GM12878 (cell line): Measurements from ENCODE around the gene ZNF775. TPM values are rescaled to one million over a fixed set of nuclear protein-coding genes. Genes with fewer than 3 reads are reported as not detected.

Experiments used
- ATF7 ChIP-seq: fragments of 450-650 bp; IDR thresholded peaks from 2 replicates; pipeline ENCODE4 v1.6.1; 2016; ENCODE audit warnings: low read depth, mild to moderate bottlenecking
- DPF2 ChIP-seq: fragments of 450-650 bp; IDR thresholded peaks from 2 replicates; pipeline ENCODE4 v1.6.1; 2017; ENCODE audit warnings: mild to moderate bottlenecking
- EED ChIP-seq: sonication (generic); IDR thresholded peaks from 2 replicates; pipeline ENCODE4 v1.6.1; 2016; ENCODE audit warnings: antibody characterized with exemption, low read depth
- IKZF1 ChIP-seq: fragments of 450-650 bp; conservative IDR thresholded peaks from 2 replicates; pipeline ENCODE4 v1.6.1; 2017; ENCODE audit warnings: antibody characterized with exemption, mild to moderate bottlenecking
- IKZF2 ChIP-seq, 2 experiments: fragments of 450-650 bp; IDR thresholded peaks; 2 replicates each; pipeline ENCODE4 v1.6.1; 2017; ENCODE audit warnings: mild to moderate bottlenecking in 2 of 2, moderate library complexity in 2 of 2
- IRF4 ChIP-seq: IDR thresholded peaks from 2 replicates; pipeline ENCODE4 v1.6.1; 2011; ENCODE audit warnings: low read depth, low read length
- MTA3 ChIP-seq: IDR thresholded peaks from 2 replicates; pipeline ENCODE4 v1.6.1; 2012; ENCODE audit warnings: low read length, inconsistent platforms, borderline replicate concordance
- MXI1 ChIP-seq: fragments of 150-350 bp; IDR thresholded peaks from 2 replicates; pipeline ENCODE4 v1.6.1; 2011; ENCODE audit warnings: low read depth, mild to moderate bottlenecking, inconsistent platforms, low read length, improper control_type of control experiment
- NFIC ChIP-seq: IDR thresholded peaks from 2 replicates; pipeline ENCODE4 v1.6.1; 2012; ENCODE audit warnings: low read depth, mild to moderate bottlenecking, inconsistent platforms, low read length, moderate library complexity
- NFYB ChIP-seq: IDR thresholded peaks from 2 replicates; pipeline ENCODE4 v1.6.1; 2011; ENCODE audit warnings: low read depth, mild to moderate bottlenecking, low read length, improper control_type of control experiment, moderate library complexity; ENCODE audit not compliant: insufficient read depth
- RAD21 ChIP-seq: IDR thresholded peaks from 2 replicates; pipeline ENCODE4 v1.6.1; 2011; ENCODE audit warnings: mild to moderate bottlenecking, low read depth, low read length, moderate library complexity; ENCODE audit not compliant: insufficient read depth
- TARDBP ChIP-seq: IDR thresholded peaks from 2 replicates; pipeline ENCODE4 v1.6.1; 2016; ENCODE audit warnings: borderline replicate concordance
- ZZZ3 ChIP-seq: IDR thresholded peaks from 2 replicates; pipeline ENCODE4 v1.6.1; 2011; ENCODE audit warnings: low read depth; ENCODE audit not compliant: control insufficient read depth, insufficient read length
- polyA plus RNA-seq, 11 experiments: library from polyadenylated mRNA; depleted of rRNA in 4 of 11; unstranded in 6 of 11; stranded (reverse) in 5 of 11; fragments of >200 nt; fragmentation: Nextera tagmentation in 4 of 11; fragmentation: Illumina TruSeq in 1 of 11; extraction: Ambion mirVana in 4 of 11; extraction: Trizol in 1 of 11; gene quantifications; 1 replicate in 1 of 11; 2 replicates in 10 of 11; pipeline versions ENCODE4 v1.2.1 to v1.2.3, GENCODE V29; 2011 to 2016; ENCODE audit warnings: inconsistent platforms in 2 of 11, missing spikeins in 2 of 11, low read depth in 1 of 11
- total RNA-seq, 4 experiments: library from RNA; depleted of rRNA in 3 of 4; stranded (reverse); fragments of >200 nt in 3 of 4; fragmentation: Illumina TruSeq in 1 of 4; extraction: Trizol in 1 of 4; gene quantifications; 2 replicates each; pipeline versions ENCODE4 v1.2.1 to v1.2.3, GENCODE V29; 2013 to 2021
- TF ChIP-seq, protein P1 (sequence below): IDR thresholded peaks from 2 replicates; pipeline ENCODE4 v1.6.1; 2012; ENCODE audit warnings: low read depth, low read length, improper control_type of control experiment
- TF ChIP-seq, protein P2 (sequence below): fragments of 450-650 bp; IDR thresholded peaks from 2 replicates; pipeline ENCODE4 v1.6.1; 2017; ENCODE audit warnings: mild to moderate bottlenecking, low read depth, inconsistent platforms; ENCODE audit not compliant: poor library complexity, severe bottlenecking
- TF ChIP-seq, protein P3 (sequence below): fragments of 450-650 bp; IDR thresholded peaks from 2 replicates; pipeline ENCODE4 v1.6.1; 2017; ENCODE audit warnings: antibody characterized with exemption, mild to moderate bottlenecking, moderate library complexity

Gene ZNF775
- total and polyA plus RNA-seq, 10 of the 15 experiments (the other 5 are each of a cell fraction or from before 2014, with no cell fraction given), result 0.05 to 14.3 (median 2.1) TPM

- 0 out of 2 replicates have a peak, but pooled peaks have one; percentile 27 for TF ChIP-seq MTA3
- TF ChIP-seq NFIC, result 0 out of 2 replicates have a peak, but pooled peaks have one; percentile 41
- TF ChIP-seq IRF4, result peak; percentile 24; the same call in 1 of the 2 replicates
- no peak for TF ChIP-seq MXI1
- TF ChIP-seq, protein P1, sequence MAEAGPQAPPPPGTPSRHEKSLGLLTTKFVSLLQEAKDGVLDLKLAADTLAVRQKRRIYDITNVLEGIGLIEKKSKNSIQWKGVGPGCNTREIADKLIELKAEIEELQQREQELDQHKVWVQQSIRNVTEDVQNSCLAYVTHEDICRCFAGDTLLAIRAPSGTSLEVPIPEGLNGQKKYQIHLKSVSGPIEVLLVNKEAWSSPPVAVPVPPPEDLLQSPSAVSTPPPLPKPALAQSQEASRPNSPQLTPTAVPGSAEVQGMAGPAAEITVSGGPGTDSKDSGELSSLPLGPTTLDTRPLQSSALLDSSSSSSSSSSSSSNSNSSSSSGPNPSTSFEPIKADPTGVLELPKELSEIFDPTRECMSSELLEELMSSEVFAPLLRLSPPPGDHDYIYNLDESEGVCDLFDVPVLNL, result no peak
- peak; percentile 72 for TF ChIP-seq IKZF1
- TF ChIP-seq TARDBP, result no peak
- TF ChIP-seq IKZF2 (IDR thresholded peaks at IDR 0.05), result peak; percentile 28 to 64; a peak in 3 of 4 replicates
- TF ChIP-seq EED, result peak; percentile 68
- no peak for TF ChIP-seq NFYB
- TF ChIP-seq, protein P2, sequence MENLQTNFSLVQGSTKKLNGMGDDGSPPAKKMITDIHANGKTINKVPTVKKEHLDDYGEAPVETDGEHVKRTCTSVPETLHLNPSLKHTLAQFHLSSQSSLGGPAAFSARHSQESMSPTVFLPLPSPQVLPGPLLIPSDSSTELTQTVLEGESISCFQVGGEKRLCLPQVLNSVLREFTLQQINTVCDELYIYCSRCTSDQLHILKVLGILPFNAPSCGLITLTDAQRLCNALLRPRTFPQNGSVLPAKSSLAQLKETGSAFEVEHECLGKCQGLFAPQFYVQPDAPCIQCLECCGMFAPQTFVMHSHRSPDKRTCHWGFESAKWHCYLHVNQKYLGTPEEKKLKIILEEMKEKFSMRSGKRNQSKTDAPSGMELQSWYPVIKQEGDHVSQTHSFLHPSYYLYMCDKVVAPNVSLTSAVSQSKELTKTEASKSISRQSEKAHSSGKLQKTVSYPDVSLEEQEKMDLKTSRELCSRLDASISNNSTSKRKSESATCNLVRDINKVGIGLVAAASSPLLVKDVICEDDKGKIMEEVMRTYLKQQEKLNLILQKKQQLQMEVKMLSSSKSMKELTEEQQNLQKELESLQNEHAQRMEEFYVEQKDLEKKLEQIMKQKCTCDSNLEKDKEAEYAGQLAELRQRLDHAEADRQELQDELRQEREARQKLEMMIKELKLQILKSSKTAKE, result peak; percentile 27
- no peak for TF ChIP-seq RAD21
- TF ChIP-seq ZZZ3, result no peak
- TF ChIP-seq ATF7, result 0 out of 2 replicates have a peak, but pooled peaks have one; percentile 22
- TF ChIP-seq, protein P3, sequence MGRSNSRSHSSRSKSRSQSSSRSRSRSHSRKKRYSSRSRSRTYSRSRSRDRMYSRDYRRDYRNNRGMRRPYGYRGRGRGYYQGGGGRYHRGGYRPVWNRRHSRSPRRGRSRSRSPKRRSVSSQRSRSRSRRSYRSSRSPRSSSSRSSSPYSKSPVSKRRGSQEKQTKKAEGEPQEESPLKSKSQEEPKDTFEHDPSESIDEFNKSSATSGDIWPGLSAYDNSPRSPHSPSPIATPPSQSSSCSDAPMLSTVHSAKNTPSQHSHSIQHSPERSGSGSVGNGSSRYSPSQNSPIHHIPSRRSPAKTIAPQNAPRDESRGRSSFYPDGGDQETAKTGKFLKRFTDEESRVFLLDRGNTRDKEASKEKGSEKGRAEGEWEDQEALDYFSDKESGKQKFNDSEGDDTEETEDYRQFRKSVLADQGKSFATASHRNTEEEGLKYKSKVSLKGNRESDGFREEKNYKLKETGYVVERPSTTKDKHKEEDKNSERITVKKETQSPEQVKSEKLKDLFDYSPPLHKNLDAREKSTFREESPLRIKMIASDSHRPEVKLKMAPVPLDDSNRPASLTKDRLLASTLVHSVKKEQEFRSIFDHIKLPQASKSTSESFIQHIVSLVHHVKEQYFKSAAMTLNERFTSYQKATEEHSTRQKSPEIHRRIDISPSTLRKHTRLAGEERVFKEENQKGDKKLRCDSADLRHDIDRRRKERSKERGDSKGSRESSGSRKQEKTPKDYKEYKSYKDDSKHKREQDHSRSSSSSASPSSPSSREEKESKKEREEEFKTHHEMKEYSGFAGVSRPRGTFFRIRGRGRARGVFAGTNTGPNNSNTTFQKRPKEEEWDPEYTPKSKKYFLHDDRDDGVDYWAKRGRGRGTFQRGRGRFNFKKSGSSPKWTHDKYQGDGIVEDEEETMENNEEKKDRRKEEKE, result no peak
- TF ChIP-seq DPF2, result peak; percentile 55; the same call in 1 of the 2 replicates
These were observed 22.3 kb downstream of the ZNF775 start (continued) for GRCh38 chr7:150401424-150401790.
